Thyroid gland (tissue), 4 donors: Measurements from ENCODE around the gene RAB13.

Experiments
- CTCF ChIP-seq, 6 experiments: fragments of 200-600 bp in 3 of 6; fragments of 450-650 bp in 3 of 6; sonication (generic) in 3 of 6; IDR thresholded peaks; one replicate each; pipeline ENCODE4 v1.5.1; 2016 to 2019; ENCODE audit warnings: antibody characterized with exemption in 6 of 6, mild to moderate bottlenecking in 2 of 6, inconsistent platforms in 1 of 6, moderate library complexity in 1 of 6
- POLR2A ChIP-seq, 2 donors: fragments of 450-650 bp; IDR thresholded peaks; one replicate each; pipeline ENCODE4 v1.6.1; 2017; ENCODE audit warnings: antibody characterized with exemption in 2 of 2, mild to moderate bottlenecking in 2 of 2, moderate library complexity in 1 of 2

- TF ChIP-seq CTCF (IDR thresholded peaks at IDR 0.05) = no peak
- TF ChIP-seq POLR2A (IDR thresholded peaks at IDR 0.05) = no peak
These were observed 33.8 kb upstream of the RAB13 start for GRCh38 chr1:154019940-154020339.
